Nephron progenitor cell (in vitro differentiated cells): ENCODE results near the gene NAP1L4.

ENCODE experiments used
- DNase-seq: peaks from one replicate; pipeline ENCODE4 v3.0.0; 2021
- H3K27ac Mint-ChIP-seq: 2 replicates; pipeline ENCODE4 v1.8.0; 2021; ENCODE audit warnings: mild to moderate bottlenecking, moderate library complexity, mixed read lengths
- H3K27me3 Mint-ChIP-seq: 2 replicates; pipeline ENCODE4 v1.8.0; 2021; ENCODE audit warnings: mild to moderate bottlenecking, low read depth, mixed read lengths; ENCODE audit not compliant: poor library complexity
- H3K36me3 Mint-ChIP-seq: 2 replicates; pipeline ENCODE4 v1.8.0; 2021; ENCODE audit warnings: low read depth, mixed read lengths
- H3K4me1 Mint-ChIP-seq: 2 replicates; pipeline ENCODE4 v1.8.0; 2021; ENCODE audit warnings: mixed read lengths
- H3K4me3 Mint-ChIP-seq: 2 replicates; pipeline ENCODE4 v1.8.0; 2021; ENCODE audit warnings: mild to moderate bottlenecking, moderate library complexity, mixed read lengths
- H3K9me3 Mint-ChIP-seq: 2 replicates; pipeline ENCODE4 v1.8.0; 2021; ENCODE audit warnings: mild to moderate bottlenecking, moderate library complexity, mixed read lengths
- CTCF ChIP-seq: fragments of 200-600 bp; sonication (generic); IDR thresholded peaks from 2 replicates; pipeline ENCODE4 v1.5.0; 2021; ENCODE audit warnings: antibody characterized with exemption

NAP1L4 gene

DNA sequence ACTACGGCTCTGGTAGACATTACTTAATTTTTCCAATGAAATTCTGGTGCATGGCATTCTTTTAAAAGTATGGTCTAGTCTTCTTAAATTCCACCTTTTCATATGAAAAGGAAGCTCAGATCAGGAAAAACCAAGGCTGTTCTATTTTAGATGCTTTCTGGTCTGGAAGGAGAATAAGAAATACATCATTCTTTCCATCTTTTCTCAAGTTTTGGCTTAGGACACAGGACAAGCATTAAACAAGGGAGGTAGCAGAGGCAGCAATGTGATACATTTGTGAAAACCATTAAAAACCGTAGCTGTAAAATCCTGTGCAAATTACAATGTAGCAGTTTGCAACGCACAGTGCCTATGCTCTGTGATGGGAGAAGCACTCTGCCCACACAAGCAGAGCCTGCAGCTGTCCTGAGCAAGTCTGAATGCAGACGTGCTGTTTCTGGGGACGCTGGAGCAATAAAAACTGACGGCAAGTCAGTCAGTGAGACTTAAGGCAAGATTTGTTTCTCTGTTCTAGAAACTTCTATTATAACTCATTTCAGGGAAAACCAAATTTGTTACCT, 23.7 kb downstream of the NAP1L4 start:
- no peaks in the 10 kb centered on the region for H3K4me1 Mint-ChIP-seq
- no peak overlapping the region for H3K27ac Mint-ChIP-seq
- no peak overlapping the region for H3K4me3 Mint-ChIP-seq
- peaks cover 88% of the 10 kb centered on the region for H3K36me3 Mint-ChIP-seq
- DNase-seq: no peak
- H3K9me3 Mint-ChIP-seq: no peaks in the 10 kb centered on the region
- no peaks in the 10 kb centered on the region for H3K27me3 Mint-ChIP-seq
- TF ChIP-seq CTCF: no peak

GRCh38 chr11:2964782-2965181, 27.3 kb downstream of the NAP1L4 start:
- Mint-ChIP-seq H3K9me3 (no peaks in the 10 kb centered on the region), H3K4me3 (no peak overlapping the region), H3K27ac (no peak overlapping the region), H3K27me3 (no peaks in the 10 kb centered on the region), H3K4me1 (no peaks in the 10 kb centered on the region), H3K36me3 (peaks cover 91% of the 10 kb centered on the region)
- DNase-seq: no peak
- TF ChIP-seq CTCF: no peak

DNA sequence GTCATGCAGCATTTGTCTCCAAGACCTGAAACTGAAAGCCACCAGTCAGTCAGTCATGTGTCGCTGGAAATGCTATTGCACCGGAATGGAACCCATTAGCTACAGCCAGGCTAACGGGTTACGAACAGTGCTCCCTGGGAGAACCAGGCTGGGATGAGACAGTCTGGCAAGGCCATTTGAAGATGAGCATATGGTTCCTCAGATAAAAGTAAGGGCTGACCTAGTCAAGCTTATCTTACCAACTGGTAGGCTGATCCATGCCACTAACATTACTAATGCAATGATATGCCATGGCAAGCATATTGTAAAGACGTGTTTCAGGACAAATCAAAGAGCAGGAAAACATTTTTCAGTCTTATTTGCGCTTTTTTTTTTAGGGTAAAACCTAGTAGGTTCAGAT, 28.4 kb downstream of the NAP1L4 start:
- H3K27ac Mint-ChIP-seq: no peak overlapping the region
- no peak for TF ChIP-seq CTCF
- no peaks in the 10 kb centered on the region for H3K27me3 Mint-ChIP-seq
- peaks cover 91% of the 10 kb centered on the region for H3K36me3 Mint-ChIP-seq
- H3K4me3 Mint-ChIP-seq: no peak overlapping the region
- no peaks in the 10 kb centered on the region for H3K9me3 Mint-ChIP-seq
- DNase-seq: no peak
- no peaks in the 10 kb centered on the region for H3K4me1 Mint-ChIP-seq

DNA sequence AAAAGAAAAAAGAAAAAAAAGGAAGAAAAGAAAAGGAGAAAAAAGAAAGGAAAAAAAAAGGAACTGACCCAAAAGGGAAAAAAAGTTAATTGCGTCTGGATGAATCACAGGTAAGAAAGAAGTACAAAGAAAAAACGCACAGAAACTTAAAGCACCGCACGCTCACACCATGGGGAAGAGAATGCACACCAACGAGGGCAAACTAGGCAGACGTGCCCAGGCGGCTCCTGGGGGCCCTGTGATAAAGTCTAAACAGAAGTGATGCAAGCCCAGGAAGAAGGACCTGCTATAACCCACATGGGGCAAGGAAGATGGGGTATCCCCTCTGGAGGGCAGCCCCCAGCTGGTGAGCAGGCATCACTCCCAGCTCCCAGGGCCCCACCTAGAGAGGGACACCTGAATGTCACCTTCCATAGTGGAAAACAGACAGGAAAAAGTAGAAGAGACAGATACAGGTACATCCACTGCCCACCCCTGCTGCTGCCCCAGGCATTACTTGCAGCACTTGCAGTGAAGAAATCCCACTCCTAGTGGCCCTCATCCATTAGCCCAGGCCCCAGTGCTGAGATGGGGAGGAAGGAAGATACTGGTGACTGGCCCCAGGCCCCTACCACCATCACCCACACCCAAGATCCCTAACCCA, 28.9 kb downstream of the NAP1L4 start:
- H3K4me3 Mint-ChIP-seq: no peak overlapping the region
- no peak overlapping the region for H3K27ac Mint-ChIP-seq
- no peaks in the 10 kb centered on the region for H3K4me1 Mint-ChIP-seq
- no peaks in the 10 kb centered on the region for H3K9me3 Mint-ChIP-seq
- no peak for DNase-seq
- H3K27me3 Mint-ChIP-seq: no peaks in the 10 kb centered on the region
- TF ChIP-seq CTCF: no peak
- peaks cover 91% of the 10 kb centered on the region for H3K36me3 Mint-ChIP-seq

DNA sequence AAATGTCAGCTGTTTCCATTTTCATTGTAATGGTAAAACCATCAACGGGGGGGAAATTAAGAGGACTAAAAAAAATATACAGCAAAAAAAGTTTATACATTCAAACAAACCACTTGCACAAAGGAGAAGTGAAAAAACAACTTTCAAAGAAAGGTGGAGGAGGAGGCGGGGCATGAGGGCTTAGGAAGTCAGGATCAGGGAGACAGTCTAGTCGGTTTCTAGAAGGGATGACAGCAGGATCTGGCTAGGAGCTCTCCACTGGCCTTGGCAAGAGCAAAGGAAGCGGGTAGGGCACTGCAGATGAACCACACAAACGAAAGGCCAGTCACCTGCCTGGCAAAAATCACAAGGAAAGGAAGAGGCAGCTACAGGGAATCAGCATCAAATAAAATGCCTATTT, 31.0 kb downstream of the NAP1L4 start:
- no peak for DNase-seq
- H3K4me3 Mint-ChIP-seq: no peak overlapping the region
- H3K27me3 Mint-ChIP-seq: no peaks in the 10 kb centered on the region
- peak overlapping the region; percentile 50 for H3K27ac Mint-ChIP-seq
- no peaks in the 10 kb centered on the region for H3K9me3 Mint-ChIP-seq
- H3K4me1 Mint-ChIP-seq: peaks cover 9% of the 10 kb centered on the region
- peaks cover 89% of the 10 kb centered on the region for H3K36me3 Mint-ChIP-seq
- TF ChIP-seq CTCF: no peak

GRCh38 chr11:2960139-2960538, 32.0 kb downstream of the NAP1L4 start:
- TF ChIP-seq CTCF: no peak
- Mint-ChIP-seq H3K9me3 (no peaks in the 10 kb centered on the region), H3K4me1 (peaks cover 9% of the 10 kb centered on the region), H3K4me3 (no peak overlapping the region), H3K27me3 (no peaks in the 10 kb centered on the region), H3K36me3 (peaks cover 91% of the 10 kb centered on the region), H3K27ac (peak overlapping the region; percentile 38)
- DNase-seq: no peak
